C4-2B (cell line): ENCODE measurements around the gene HSPA9.

Source experiments
- H3K27ac ChIP-seq: fragments of 450-650 bp; 2 replicates; pipeline ENCODE4 v1.5.1; 2017
- ZFX ChIP-seq: fragments of 450-650 bp; IDR thresholded peaks from 2 replicates; pipeline ENCODE4 v1.6.1; 2017
- TF ChIP-seq, protein P1 (sequence below): fragments of 450-650 bp; conservative IDR thresholded peaks from 2 replicates; pipeline ENCODE4 v1.5.1; 2017; ENCODE audit warnings: mild to moderate bottlenecking

HSPA9 gene

DNA sequence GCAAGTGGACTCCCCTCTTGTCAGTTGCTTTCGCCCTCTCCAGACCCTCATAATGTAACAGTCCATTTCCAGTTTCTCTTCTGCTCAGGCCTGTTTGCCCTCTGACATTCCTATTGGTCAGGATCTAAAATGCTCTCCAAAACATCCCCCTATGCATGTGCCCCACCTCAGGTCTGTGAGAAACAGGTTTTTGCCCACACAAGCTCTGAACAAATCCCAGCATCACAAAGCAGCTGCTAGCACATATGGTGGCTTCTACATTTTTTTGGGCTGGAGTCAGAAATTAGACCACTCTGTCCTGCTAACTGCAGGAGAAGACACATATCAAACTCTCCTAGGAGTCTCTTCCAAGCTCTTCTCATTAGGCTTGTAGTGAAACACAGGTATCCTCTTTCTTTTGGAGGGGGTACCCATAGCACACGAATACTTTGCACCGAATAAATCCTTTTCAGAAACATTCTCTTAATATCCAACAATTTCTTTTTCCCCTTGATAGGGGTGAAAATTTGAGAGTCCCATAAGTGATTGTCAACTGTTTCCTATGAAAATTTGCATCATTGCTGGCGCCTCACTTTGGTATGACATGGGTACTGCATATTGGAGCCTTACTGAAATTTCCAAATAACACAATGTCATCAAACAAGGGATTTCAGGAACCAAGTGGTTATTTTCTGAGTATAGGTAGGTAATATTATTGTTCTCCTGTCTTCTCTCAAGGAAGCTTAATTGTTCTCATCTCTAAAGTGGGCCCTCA lies 19.3 kb upstream of the HSPA9 start:
- TF ChIP-seq, protein P1, sequence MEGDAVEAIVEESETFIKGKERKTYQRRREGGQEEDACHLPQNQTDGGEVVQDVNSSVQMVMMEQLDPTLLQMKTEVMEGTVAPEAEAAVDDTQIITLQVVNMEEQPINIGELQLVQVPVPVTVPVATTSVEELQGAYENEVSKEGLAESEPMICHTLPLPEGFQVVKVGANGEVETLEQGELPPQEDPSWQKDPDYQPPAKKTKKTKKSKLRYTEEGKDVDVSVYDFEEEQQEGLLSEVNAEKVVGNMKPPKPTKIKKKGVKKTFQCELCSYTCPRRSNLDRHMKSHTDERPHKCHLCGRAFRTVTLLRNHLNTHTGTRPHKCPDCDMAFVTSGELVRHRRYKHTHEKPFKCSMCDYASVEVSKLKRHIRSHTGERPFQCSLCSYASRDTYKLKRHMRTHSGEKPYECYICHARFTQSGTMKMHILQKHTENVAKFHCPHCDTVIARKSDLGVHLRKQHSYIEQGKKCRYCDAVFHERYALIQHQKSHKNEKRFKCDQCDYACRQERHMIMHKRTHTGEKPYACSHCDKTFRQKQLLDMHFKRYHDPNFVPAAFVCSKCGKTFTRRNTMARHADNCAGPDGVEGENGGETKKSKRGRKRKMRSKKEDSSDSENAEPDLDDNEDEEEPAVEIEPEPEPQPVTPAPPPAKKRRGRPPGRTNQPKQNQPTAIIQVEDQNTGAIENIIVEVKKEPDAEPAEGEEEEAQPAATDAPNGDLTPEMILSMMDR: peak; percentile 46
- TF ChIP-seq ZFX: no peak

DNA sequence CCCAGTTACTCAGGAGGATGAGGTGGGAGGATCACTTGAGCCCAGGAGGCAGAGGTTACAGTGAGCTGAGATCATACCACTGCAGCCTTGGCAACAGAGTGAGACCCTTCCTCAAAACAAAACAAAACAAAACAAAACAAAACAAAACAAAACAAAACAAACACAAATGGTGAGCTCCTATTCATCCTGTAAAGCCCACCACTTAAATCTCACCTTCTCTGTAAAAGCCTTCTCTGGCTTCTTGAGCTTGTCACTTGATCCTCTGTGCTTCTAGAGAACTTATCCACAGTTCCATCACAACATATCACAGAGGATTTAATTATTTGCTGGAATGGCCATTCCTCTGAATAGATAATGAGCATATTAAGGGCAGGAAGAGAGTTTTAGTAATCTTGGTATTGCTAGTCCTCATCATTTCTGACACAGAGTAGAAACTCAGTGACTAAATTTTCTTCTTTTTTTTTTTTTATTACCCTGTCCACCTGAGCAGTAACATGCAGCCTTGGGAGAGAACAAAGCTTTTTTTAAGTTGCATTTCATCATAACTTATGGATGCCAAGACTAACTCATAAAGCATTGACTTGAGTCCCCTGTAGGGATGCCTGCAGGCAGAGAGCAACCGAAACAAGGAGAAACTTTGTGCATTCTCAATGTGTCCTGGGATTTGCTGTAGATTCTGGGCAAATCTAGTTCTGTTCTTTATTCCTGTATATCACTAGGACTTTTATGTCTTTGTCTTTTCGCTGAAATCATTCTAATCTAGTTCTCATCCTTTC lies 13.0 kb upstream of the HSPA9 start:
- no peak for TF ChIP-seq ZFX
- TF ChIP-seq, protein P1: no peak
- no peak overlapping the region for H3K27ac ChIP-seq

More for the DNA sequence above, 19.3 kb upstream of the HSPA9 start:
- H3K27ac ChIP-seq: no peak overlapping the region

DNA sequence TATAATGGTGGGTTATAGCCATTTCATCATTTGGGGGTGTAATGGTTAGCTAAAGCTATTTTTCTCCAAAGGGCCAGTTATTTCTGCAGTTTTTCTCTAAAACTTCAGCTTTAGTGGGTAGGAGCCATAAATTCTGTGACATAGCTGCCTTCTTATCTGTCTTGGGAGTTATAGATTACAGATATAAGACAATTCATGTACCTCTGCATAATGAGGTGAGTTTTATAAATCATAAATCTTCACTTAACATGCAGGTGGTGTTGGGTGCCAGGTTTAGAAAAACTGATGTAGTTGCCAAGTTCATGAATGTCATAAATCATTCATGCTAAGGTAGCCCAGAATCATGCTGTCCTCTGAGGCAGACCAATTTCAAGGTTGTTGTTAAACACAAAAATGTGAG lies 10.0 kb upstream of the HSPA9 start:
- H3K27ac ChIP-seq: no peak overlapping the region
- TF ChIP-seq, protein P1: no peak
- no peak for TF ChIP-seq ZFX

DNA sequence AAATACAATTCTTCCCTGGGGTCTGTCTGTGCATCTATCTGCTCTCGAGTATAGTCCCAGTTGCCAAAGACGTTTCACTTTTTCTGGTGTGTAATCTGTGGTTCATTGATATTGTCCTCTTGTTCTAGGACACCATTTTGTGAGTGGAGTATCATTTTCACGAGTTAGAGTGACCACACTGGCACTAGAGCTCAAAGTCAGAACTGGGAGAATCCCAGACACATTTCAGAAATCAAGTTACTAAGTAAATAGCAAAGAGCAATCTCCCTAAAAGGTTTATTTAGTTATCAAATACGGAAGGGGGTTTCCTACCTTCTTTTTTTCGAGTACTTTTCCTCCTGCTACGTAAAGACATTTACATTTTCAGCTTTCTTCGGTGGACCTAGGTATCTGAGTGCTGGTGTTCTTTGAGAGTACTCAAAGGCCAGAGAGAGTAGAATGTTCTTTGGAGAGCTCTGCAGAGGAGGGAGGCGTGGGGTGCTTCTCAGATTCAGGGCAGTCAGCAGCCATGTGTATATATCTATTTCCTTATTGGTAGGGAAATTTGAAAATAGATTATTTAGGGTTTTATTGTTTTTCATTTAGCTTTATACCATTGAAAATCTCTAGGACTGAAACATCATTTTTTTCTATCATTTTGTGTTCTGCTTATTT lies 8.9 kb upstream of the HSPA9 start:
- no peak overlapping the region for H3K27ac ChIP-seq
- no peak for TF ChIP-seq ZFX
- TF ChIP-seq, protein P1: no peak

DNA sequence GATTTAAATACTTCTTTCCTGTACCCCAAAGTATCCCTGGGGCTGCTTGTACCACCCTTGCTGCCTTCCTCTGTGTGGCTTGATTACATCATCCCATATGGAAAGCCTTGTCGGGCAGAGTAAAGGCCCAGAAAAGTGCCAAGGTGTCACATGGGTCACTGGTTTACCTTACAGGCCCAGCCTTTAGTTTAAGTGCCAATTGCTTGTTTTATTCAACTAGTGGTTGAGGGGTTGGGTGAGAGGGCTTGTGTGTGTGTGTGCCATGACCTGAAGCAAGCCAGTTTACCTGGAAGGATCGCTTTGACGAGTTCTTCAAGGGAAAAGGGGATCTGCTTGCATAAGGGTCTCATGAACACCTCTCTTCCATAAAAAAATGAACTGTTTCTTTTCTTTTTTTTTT lies 7.8 kb upstream of the HSPA9 start:
- no peak for TF ChIP-seq ZFX
- TF ChIP-seq, protein P1: no peak
- H3K27ac ChIP-seq: no peak overlapping the region

DNA sequence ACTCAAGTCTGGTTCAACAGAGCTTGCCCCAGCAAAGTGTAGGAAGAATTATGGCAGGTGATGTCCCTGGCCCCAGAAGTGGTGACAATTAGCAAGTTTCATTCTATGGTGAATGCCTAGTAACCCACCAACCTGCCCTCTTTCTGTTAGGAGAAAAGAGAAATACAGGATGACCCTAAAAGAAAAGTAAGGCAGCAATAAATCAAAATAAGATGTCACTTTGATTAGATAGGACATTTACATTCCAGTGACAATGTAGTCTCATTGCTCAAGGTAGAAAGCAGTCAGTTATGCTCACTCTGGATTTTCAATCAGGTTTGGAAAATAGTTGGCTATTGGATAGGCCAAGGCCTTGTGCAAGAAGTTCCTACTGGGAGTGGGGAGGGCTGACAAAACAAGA lies 5.6 kb upstream of the HSPA9 start:
- TF ChIP-seq ZFX: no peak
- no peak overlapping the region for H3K27ac ChIP-seq

DNA sequence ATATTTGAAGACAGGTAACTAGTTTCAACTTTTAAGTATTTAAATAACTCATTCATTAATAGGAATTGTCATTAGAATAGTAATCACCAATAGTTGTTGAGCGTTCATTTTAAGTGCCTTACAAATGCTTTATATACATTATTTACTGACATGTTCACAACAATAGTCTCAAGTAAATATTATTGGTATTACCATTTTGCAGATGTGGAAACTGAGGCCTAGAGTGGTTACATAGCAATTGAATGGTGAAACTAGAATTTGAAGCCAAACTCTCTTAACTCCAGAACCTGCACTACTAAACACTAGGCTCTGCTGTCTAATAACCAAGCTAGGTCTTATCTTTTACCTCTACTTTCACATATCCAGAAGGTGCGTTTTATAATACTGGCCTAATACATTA lies 4.8 kb upstream of the HSPA9 start:
- TF ChIP-seq ZFX: no peak
- TF ChIP-seq, protein P1: no peak
- H3K27ac ChIP-seq: no peak overlapping the region
